ELF-1 (cell line): ENCODE results near the gene SRP19.
"Not testable (repeated sequence)": the region's sequence is repeated elsewhere in the genome, so short reads cannot be mapped to it uniquely, and the experiment has no call there.

Experiments
- DNase-seq: peaks from one replicate; pipeline ENCODE4 v3.0.0-alpha.2; 2016; ENCODE audit warnings: low read depth, low spot score

SRP19 gene

GRCh38 chr5:112870966-112871365 lies 9.9 kb downstream of the SRP19 start:
- DNase-seq = no peak

DNA sequence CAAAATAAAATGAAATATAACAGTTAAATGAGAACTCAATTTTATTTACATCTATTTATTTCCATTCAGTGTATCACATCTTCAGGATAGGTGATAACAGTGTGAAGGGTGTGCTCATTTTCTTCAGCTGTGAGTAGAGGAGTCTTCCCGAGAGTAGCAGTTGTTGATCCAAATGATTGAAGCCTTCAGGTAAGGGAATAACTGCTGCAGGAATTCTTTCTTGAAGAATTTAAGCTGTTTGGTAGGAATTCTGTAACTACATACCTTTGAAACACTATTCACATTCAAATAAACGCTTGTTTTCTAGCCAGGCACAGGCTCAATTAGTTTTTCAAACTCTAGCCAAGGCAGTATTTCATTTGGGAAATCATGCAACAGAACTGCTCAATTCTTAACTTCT lies 15.3 kb downstream of the SRP19 start:
- DNase-seq = no peak

DNA sequence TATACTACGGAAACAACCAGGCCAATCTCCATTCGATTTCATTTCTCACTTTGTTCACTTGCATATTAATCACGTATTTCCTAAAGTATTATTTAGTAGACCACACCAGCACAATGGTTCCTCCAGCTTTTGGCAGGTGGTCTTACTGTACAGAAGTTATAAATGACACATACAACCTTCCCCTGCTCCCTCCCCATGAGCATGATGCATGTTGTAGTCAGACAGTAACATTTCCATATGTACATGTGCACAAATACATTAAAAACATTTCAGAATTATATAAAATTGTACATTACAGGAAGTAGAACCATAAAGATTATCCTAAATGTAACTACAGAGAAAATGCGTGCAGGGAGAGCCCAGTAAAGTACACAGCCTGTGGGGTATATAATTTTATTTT lies 17.0 kb downstream of the SRP19 start:
- DNase-seq = no peak

GRCh38 chr5:112878760-112879159 lies 17.7 kb downstream of the SRP19 start:
- no peak for DNase-seq

DNA sequence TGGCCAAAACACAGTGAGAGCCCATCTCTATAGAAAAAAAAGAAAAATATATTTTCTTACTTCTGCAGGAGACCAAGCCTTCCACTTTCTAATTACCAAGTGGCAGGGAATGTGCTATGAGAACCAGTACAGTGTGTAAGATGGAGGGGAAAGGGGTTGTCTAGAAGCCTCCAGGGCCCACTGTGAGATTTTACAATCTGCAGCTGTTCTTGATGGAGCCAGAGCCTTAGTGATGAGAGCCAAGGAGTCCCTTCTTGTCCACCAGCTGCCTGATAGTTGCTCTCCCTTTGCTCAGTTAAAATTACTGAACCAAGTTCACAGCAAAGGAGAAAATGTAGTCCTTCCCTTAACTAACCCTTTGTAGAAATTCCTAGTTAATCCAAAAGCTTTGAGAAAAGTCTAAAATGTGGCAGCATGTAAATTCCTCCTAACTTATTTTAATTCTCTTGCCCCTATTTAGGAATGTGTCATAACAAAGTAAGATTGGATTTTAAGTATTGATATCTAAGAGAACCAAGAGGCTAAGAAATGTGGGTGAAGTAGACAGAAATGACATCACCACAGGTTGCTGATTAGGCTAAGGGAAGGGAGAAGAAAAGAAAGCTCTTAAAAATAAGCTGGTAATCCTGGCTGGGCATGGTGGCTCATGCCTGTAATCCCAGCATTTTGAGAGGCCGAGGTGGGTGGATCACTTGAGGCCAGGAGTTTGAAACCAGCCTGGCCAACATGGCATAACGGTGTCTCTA lies 19.3 kb downstream of the SRP19 start:
- no peak for DNase-seq

- DNase-seq = no peak
Measured at GRCh38 chr5:112883192-112883591, 22.1 kb downstream of the SRP19 start.

DNA sequence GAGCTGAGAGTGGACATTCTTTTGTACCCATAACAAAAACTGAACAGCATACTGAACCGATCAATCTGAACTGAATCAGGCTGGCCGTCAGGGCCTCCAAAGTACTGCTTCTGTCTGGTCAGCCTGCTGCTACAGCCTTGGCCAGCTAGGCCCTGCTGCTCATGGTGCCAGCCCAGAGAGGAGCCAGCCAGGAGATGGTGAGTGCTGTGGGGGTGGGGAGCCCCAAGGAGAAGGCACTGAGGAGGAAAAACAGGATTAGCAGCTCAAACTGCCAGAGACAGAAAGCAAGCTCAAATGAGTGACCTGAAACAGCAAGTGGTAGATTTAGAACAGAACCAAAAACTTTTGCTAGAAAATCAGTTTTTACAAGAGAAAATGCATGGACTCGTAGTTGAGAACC lies 23.9 kb downstream of the SRP19 start:
- no peak for DNase-seq

GRCh38 chr5:112886975-112887374 lies 25.9 kb downstream of the SRP19 start:
- DNase-seq = no peak

DNA sequence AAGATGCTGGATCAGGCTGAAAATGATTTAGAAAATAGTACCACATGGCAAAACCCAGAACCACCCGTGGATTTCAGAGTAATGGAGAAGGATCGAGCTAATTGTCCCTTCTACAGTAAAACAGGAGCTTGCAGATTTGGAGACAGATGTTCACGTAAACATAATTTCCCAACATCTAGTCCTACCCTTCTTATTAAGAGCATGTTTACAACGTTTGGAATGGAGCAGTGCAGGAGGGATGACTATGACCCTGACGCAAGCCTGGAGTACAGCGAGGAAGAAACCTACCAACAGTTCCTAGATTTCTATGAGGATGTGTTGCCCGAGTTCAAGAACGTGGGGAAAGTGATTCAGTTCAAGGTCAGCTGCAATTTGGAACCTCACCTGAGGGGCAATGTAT lies 31.0 kb downstream of the SRP19 start:
- DNase-seq = not testable (repeated sequence)

GRCh38 chr5:112892776-112893175 lies 31.7 kb downstream of the SRP19 start:
- DNase-seq = no peak

DNA sequence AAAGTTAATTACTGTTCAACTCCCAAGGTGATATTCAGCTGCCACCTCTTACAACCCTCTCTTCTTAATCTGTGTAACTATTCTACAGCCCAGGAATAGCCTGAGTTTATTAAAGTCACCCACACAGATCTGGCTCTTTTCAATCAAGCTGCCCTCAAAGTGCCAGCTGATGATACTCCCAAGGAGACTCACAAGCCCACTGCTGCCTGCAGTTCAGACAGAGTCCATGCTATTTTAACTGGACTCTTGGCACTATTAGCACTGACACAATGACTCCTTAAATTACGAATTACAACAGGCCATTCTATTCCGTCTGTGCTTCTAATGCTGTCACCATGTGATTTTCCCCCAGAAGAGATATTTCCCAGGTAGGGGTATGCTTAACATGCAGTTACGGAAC lies 34.6 kb downstream of the SRP19 start:
- no peak for DNase-seq

DNA sequence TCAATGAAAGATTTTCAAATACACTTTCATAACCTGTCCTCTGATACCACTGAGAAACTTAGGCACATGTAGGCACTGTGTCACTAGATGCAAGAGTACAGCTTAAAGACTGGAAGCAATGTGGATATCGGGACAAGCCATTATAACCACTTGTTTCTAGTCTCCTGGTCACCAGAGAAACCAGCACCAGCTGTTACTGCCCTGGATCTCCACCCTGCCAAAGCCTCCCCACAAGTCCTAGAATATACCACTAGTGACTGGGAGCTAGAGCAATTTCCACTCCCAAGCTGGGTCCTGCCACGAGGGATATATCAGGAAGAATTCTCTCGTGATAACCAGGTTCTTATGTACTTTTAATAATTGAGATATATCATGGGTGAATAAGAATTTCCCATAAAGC lies 41.5 kb downstream of the SRP19 start:
- no peak for DNase-seq

GRCh38 chr5:112904996-112905395 lies 43.9 kb downstream of the SRP19 start:
- DNase-seq = not testable (repeated sequence)

- DNase-seq = no peak
Measured at GRCh38 chr5:112906637-112907036, 45.5 kb downstream of the SRP19 start.

DNA sequence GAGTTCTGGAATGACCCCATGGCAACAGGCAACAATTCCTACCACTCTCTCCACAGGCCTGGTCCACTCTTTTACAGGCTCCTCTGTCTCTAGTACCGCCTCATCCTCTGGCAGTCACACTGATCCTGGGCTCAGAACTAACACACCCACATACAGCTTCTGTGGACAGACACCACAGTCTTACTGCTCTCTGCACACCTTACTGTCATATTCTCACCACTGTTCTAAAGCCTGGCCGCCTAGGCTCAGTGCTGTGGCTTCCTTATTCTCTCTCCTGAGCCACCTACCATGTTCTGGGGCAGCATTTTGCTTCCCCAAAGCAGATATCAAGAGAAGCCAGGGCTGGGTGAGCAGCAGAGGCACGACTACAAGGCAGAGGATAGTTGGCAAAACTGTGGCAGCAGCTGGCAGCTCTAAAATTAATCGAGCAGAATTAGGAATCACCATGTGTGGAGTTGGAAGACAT lies 46.1 kb downstream of the SRP19 start:
- no peak for DNase-seq

DNA sequence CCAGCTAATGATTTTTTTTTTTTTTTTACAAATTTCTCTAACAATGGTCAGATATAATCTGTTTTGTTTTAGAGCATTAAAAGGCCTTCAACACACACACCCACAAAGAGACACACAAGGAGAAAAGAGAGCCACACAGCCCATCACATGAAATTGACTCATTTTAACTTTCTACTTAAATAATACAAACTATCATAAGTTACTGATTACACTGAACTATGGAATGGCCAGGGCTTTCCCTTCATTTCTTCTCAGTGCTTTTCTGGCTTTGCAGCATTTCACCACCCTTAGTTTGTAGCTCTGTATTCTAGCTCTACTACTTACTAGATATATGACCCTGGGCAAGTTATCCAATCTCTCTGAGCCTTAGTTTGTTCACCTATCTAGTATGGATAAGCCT lies 47.8 kb downstream of the SRP19 start:
- no peak for DNase-seq

DNA sequence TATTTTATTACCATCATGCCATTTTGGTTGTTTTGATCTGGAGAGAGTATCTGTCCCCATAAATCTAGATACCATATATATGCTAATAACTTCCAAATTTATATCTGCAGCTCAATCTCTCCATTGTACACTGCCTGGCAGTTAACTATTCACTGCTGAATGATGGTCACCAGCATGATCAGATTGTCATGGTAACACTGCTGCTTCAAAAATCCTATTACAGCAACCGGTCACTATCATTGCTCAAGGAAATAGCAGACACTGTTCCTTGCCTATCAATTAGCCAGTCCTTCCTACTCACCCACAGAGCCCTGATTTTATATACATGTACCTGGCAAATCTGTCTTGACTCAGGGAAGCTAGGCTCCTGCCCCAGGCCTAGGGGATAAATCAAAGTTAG lies 49.4 kb downstream of the SRP19 start:
- no peak for DNase-seq

GRCh38 chr5:112914584-112914983 lies 53.5 kb downstream of the SRP19 start:
- no peak for DNase-seq

DNA sequence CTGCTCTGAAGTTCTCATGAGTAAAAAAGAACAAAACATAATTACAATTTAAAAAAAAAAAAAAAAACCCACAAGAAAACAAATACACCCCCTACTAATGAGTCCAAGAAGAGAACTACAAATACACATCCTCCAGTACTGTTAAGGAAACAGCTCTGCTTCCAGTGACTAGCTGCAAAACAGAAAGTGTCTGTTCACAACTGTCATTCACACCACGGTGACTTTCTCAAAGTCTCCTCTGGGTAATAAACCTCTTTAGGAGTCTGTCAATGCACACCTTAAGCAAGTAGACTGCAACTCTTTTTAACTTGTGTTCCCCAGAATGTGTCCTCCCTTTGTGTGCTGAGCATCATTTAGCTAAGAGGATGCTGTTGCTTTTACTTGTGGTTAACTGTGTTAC lies 54.7 kb downstream of the SRP19 start:
- no peak for DNase-seq

DNA sequence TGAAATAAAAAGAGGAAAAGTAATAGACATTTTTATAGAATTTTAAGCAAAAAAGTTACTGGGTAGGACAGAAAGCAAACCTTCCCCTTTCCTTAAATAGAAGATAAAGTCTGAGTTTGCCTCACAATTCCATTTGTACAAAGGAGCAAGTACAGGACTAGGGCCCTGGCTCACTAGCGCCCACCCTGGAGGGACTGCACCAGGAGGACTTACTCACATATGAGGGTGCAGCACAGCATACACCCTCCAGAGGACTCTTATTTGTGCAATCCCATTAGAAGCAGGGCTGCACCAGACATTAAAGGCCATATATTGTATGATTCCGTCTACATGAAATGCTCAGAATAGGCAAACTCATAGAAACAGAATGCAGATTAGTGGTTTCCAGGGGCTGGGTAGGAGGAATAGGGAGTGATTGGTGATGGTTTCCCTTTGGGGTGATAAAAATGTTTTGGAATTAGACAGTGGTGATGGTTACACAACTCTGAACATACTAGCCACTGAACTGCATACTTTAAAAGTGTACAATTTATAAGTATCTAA lies 56.4 kb downstream of the SRP19 start:
- no peak for DNase-seq

DNA sequence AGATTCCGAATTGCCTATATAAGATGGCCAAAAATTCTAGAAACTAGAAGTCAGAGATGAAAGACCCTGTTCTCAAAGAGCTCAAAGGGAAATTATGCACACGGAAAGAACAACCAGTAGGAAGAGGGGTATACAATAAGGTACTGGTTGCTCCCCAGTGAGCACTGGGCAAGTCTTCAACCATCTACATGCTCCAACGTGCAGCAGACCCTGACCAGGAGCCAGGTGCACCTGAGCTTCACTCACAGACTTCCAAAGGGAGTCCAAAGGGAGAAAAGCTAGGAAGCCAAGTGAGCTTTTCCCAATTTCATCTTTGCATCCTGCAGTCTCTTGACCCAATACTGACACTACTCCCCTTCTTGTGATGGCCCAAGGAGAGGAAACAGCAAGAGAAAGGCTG lies 57.0 kb downstream of the SRP19 start:
- no peak for DNase-seq

- no peak for DNase-seq
Measured at GRCh38 chr5:112918679-112919078, 57.6 kb downstream of the SRP19 start.
